Trophoblast cell (in vitro differentiated cells and primary cell): ENCODE results near the gene RAP1GDS1.

Experiments used
- DNase-seq, 2 donors: peaks; one replicate each; pipeline ENCODE4 v3.0.0-alpha.2; 2016
- H2AFZ ChIP-seq: 2 replicates; pipeline ENCODE4 v1.6.1; 2013; ENCODE audit warnings: low read length, moderate library complexity, mild to moderate bottlenecking; ENCODE audit not compliant: insufficient read depth, poor library complexity
- H2AK5ac ChIP-seq: 2 replicates; pipeline ENCODE4 v1.6.1; 2013; ENCODE audit warnings: mild to moderate bottlenecking, low read length
- H2BK120ac ChIP-seq: 2 replicates; pipeline ENCODE4 v1.6.1; 2013; ENCODE audit warnings: low read length, mild to moderate bottlenecking, moderate library complexity; ENCODE audit not compliant: insufficient read depth, poor library complexity
- H2BK12ac ChIP-seq: 2 replicates; pipeline ENCODE4 v1.6.1; 2013; ENCODE audit warnings: mild to moderate bottlenecking, low read length, moderate library complexity
- H2BK5ac ChIP-seq: 2 replicates; pipeline ENCODE4 v1.6.1; 2013; ENCODE audit warnings: low read length, low read depth, moderate library complexity, mild to moderate bottlenecking; ENCODE audit not compliant: poor library complexity
- H3K14ac ChIP-seq: 2 replicates; pipeline ENCODE4 v1.6.1; 2013; ENCODE audit warnings: mild to moderate bottlenecking, low read length
- H3K18ac ChIP-seq: 2 replicates; pipeline ENCODE4 v1.6.1; 2013; ENCODE audit warnings: mild to moderate bottlenecking, low read length
- H3K23ac ChIP-seq: 2 replicates; pipeline ENCODE4 v1.6.1; 2013; ENCODE audit warnings: low read length
- H3K27ac ChIP-seq: 2 replicates; pipeline ENCODE4 v1.5.1; 2013; ENCODE audit warnings: low read depth, mild to moderate bottlenecking, inconsistent platforms, low read length, moderate library complexity
- H3K27me3 ChIP-seq: 2 replicates; pipeline ENCODE4 v1.6.1; 2013; ENCODE audit warnings: inconsistent platforms, mild to moderate bottlenecking, low read length, moderate library complexity; ENCODE audit not compliant: insufficient read depth
- H3K36me3 ChIP-seq, 2 experiments: 1 replicate in 1 of 2; 2 replicates in 1 of 2; pipeline ENCODE4 v1.6.1; 2013; ENCODE audit warnings: low read length in 2 of 2, mild to moderate bottlenecking in 2 of 2, moderate library complexity in 1 of 2; ENCODE audit not compliant: insufficient read depth in 2 of 2, control insufficient read depth in 1 of 2
- H3K4ac ChIP-seq: 2 replicates; pipeline ENCODE4 v1.6.1; 2013; ENCODE audit warnings: low read depth, mild to moderate bottlenecking, low read length, moderate library complexity
- H3K4me1 ChIP-seq, 2 experiments: 1 replicate in 1 of 2; 2 replicates in 1 of 2; pipeline ENCODE4 v1.6.1; 2013; ENCODE audit warnings: low read length in 2 of 2, mild to moderate bottlenecking in 2 of 2, moderate library complexity in 1 of 2; ENCODE audit not compliant: insufficient read depth in 2 of 2, control insufficient read depth in 1 of 2
- H3K4me2 ChIP-seq: 2 replicates; pipeline ENCODE4 v1.6.1; 2013; ENCODE audit warnings: inconsistent platforms, mild to moderate bottlenecking, low read length, moderate library complexity
- H3K4me3 ChIP-seq: 2 replicates; pipeline ENCODE4 v1.5.1; 2013; ENCODE audit warnings: mild to moderate bottlenecking, low read depth, low read length, inconsistent platforms
- H3K79me1 ChIP-seq: one replicate; pipeline ENCODE4 v1.6.1; 2013; ENCODE audit warnings: low read length
- H3K79me2 ChIP-seq: 2 replicates; pipeline ENCODE4 v1.6.1; 2013; ENCODE audit warnings: low read length, mild to moderate bottlenecking; ENCODE audit not compliant: control insufficient read depth, insufficient read depth, poor library complexity
- H3K9ac ChIP-seq: 2 replicates; pipeline ENCODE4 v1.6.1; 2013; ENCODE audit warnings: mild to moderate bottlenecking, low read length
- H3K9me3 ChIP-seq: 2 replicates; pipeline ENCODE4 v1.6.1; 2013; ENCODE audit warnings: low read depth, mild to moderate bottlenecking, control low read depth, inconsistent platforms, low read length; ENCODE audit not compliant: insufficient read depth
- H4K12ac ChIP-seq: 2 replicates; pipeline ENCODE4 v1.6.1; 2013; ENCODE audit warnings: low read depth, mild to moderate bottlenecking, low read length, moderate library complexity
- H4K8ac ChIP-seq: 2 replicates; pipeline ENCODE4 v1.6.1; 2013; ENCODE audit warnings: low read depth, mild to moderate bottlenecking, low read length, moderate library complexity
- H4K91ac ChIP-seq: one replicate; pipeline ENCODE4 v1.6.1; 2013; ENCODE audit warnings: low read depth, mild to moderate bottlenecking, low read length, moderate library complexity
- WGBS: extraction: QIAGEN DNeasy Blood & Tissue Kit; methylation state at CpG from one replicate; pipeline ENCODE4 v1.1.7; 2013; ENCODE audit warnings: missing lambda C conversion rate; ENCODE audit not compliant: insufficient read length, insufficient coverage; ENCODE audit errors: extremely low coverage; 5-methylcytosine and 5-hydroxymethylcytosine counted together

RAP1GDS1 gene

GRCh38 chr4:98482847-98483806, 221.9 kb downstream of the RAP1GDS1 start:
- Histone ChIP-seq H3K4me2 (peak overlapping the region; percentile 23), H2AK5ac (no peak overlapping the region), H4K91ac (no peak overlapping the region), H4K12ac (no peak overlapping the region), H3K4ac (no peak overlapping the region), H3K79me1 (no peaks in the 10 kb centered on the region), H3K4me3 (no peak overlapping the region), H3K9me3 (peaks cover 1% of the 10 kb centered on the region), H3K18ac (no peak overlapping the region), H3K79me2 (no peaks in the 10 kb centered on the region), H3K23ac (no peak overlapping the region), H3K14ac (no peak overlapping the region), H2AFZ (no peak overlapping the region), H3K27me3 (no peaks in the 10 kb centered on the region), H3K36me3 (no peaks in the 10 kb centered on the region), H2BK5ac (no peak overlapping the region), H2BK120ac (no peak overlapping the region), H3K27ac (no peak overlapping the region), H2BK12ac (no peak overlapping the region), H4K8ac (no peak overlapping the region), H3K4me1 (peaks cover 2 to 4% of the 10 kb centered on the region in 2 experiments), H3K9ac (no peak overlapping the region)
- no peak for DNase-seq
- no CpG with 5 or more reads among the region's 10 CpGs for WGBS

GRCh38 chr4:98484031-98484430, 222.8 kb downstream of the RAP1GDS1 start:
- WGBS = no CpG with 5 or more reads among the region's 3 CpGs
- Histone ChIP-seq H4K8ac (no peak overlapping the region), H3K79me2 (no peaks in the 10 kb centered on the region)

GRCh38 chr4:98485816-98486345, 224.7 kb downstream of the RAP1GDS1 start:
- no peaks in the 10 kb centered on the region for H3K27me3 ChIP-seq
- no peak overlapping the region for H3K23ac ChIP-seq
- no peak overlapping the region for H3K4ac ChIP-seq
- H2BK12ac ChIP-seq = no peak overlapping the region
- H3K9ac ChIP-seq = no peak overlapping the region
- no peak overlapping the region for H2BK5ac ChIP-seq
- no peak overlapping the region for H2AK5ac ChIP-seq
- no peaks in the 10 kb centered on the region for H3K79me1 ChIP-seq
- H3K9me3 ChIP-seq = no peaks in the 10 kb centered on the region
- H4K12ac ChIP-seq = no peak overlapping the region
- DNase-seq = no peak
- no peak overlapping the region for H2BK120ac ChIP-seq
- no peaks in the 10 kb centered on the region for H3K4me1 ChIP-seq
- whole genome bisulfite sequencing = no CpG with 5 or more reads among the region's 7 CpGs
- H3K4me3 ChIP-seq = no peak overlapping the region
- H4K8ac ChIP-seq = no peak overlapping the region
- H3K36me3 ChIP-seq = no peaks in the 10 kb centered on the region
- no peak overlapping the region for H2AFZ ChIP-seq
- H3K79me2 ChIP-seq = no peaks in the 10 kb centered on the region
- H3K27ac ChIP-seq = no peak overlapping the region
- H3K14ac ChIP-seq = no peak overlapping the region
- no peak overlapping the region for H4K91ac ChIP-seq
- no peak overlapping the region for H3K4me2 ChIP-seq
- H3K18ac ChIP-seq = no peak overlapping the region

More at GRCh38 chr4:98484031-98484430, 222.8 kb downstream of the RAP1GDS1 start:
- no peak overlapping the region for H3K4me3 ChIP-seq
- H3K14ac ChIP-seq = no peak overlapping the region
- no peak overlapping the region for H3K4me2 ChIP-seq
- H2BK12ac ChIP-seq = no peak overlapping the region
- H3K4ac ChIP-seq = no peak overlapping the region
- H3K9ac ChIP-seq = no peak overlapping the region
- no peak overlapping the region for H2AK5ac ChIP-seq
- no peak overlapping the region for H3K23ac ChIP-seq
- no peaks in the 10 kb centered on the region for H3K27me3 ChIP-seq
- no peak overlapping the region for H3K18ac ChIP-seq
- no peaks in the 10 kb centered on the region for H3K79me1 ChIP-seq
- H2AFZ ChIP-seq = no peak overlapping the region
- no peaks in the 10 kb centered on the region for H3K9me3 ChIP-seq
- H3K27ac ChIP-seq = no peak overlapping the region
- no peak overlapping the region for H2BK5ac ChIP-seq
- H3K4me1 ChIP-seq = peaks cover 2% of the 10 kb centered on the region in 2 experiments
- H4K12ac ChIP-seq = no peak overlapping the region
- no peak for DNase-seq
- H4K91ac ChIP-seq = no peak overlapping the region
- H2BK120ac ChIP-seq = no peak overlapping the region
- no peaks in the 10 kb centered on the region for H3K36me3 ChIP-seq

- no peak overlapping the region for H3K4ac ChIP-seq
- H2BK12ac ChIP-seq = no peak overlapping the region
- H3K4me1 ChIP-seq = peaks cover 0 to 3% of the 10 kb centered on the region in 2 experiments
- no peak for DNase-seq
- H3K23ac ChIP-seq = no peak overlapping the region
- H3K27ac ChIP-seq = no peak overlapping the region
- WGBS = no CpG with 5 or more reads among the region's 3 CpGs
- no peak overlapping the region for H3K18ac ChIP-seq
- no peak overlapping the region for H2BK5ac ChIP-seq
- H2AFZ ChIP-seq = no peak overlapping the region
- no peak overlapping the region for H3K4me2 ChIP-seq
- no peak overlapping the region for H3K4me3 ChIP-seq
- no peaks in the 10 kb centered on the region for H3K79me2 ChIP-seq
- H3K9me3 ChIP-seq = no peaks in the 10 kb centered on the region
- no peak overlapping the region for H4K8ac ChIP-seq
- H2BK120ac ChIP-seq = no peak overlapping the region
- no peaks in the 10 kb centered on the region for H3K27me3 ChIP-seq
- no peaks in the 10 kb centered on the region for H3K36me3 ChIP-seq
- H3K9ac ChIP-seq = no peak overlapping the region
- H4K91ac ChIP-seq = no peak overlapping the region
- no peak overlapping the region for H4K12ac ChIP-seq
- no peak overlapping the region for H3K14ac ChIP-seq
- H3K79me1 ChIP-seq = peaks cover 1% of the 10 kb centered on the region
- no peak overlapping the region for H2AK5ac ChIP-seq
Observed at GRCh38 chr4:98490251-98490650, 229.1 kb downstream of the RAP1GDS1 start.
